NCI-H1092 treated with DMSO at 0.1 percent for 48 hours (cell line): ENCODE results near the gene SND1.

Experiments
- DNase-seq: peaks from one replicate; lab custom pipeline; 2025; lab: John Stamatoyannopoulos, UW

Gene SND1

GRCh38 chr7:127802845-127803244 is 150.9 kb downstream of the SND1 start:
- DNase-seq: no peak

DNA sequence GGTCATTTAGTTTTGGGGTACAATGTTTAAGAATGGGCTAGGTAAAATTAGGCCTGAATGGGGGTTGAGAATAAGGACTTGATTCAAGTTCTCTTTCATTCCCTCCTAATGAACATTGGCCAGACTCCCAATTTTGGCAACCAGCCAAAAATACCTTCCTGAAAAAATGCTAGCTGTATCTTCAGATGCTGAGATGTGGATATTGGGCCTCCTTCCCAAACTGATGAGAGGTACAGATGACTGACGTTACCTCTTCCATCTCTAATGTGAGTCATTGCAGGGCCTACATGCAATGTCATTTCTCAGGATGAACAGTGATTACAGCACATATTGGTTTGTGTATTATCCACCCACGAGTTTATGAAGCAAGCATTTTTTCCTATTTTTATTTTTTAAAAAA is 151.6 kb downstream of the SND1 start:
- DNase-seq: no peak

GRCh38 chr7:127807340-127807739 is 155.3 kb downstream of the SND1 start:
- no peak for DNase-seq

DNA sequence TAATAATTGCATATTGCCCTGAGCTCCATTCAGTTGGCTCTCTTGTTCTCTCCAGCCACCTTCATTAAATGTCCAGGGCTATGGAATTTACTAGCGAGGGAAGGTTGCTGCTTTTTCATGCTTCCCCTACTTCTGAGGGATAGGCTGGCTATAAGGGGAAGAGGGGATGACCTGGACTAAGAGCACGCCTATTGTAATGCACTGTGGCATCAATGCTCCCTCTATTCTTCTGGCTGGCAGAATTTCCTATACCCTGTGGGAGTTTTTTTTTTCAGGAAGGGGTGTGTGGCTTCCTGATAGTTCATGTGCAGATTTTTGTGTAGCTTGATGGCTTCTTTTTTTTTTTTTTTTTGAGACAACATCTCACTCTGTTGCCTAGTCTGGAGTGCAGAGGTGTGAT is 155.8 kb downstream of the SND1 start:
- no peak for DNase-seq

DNA sequence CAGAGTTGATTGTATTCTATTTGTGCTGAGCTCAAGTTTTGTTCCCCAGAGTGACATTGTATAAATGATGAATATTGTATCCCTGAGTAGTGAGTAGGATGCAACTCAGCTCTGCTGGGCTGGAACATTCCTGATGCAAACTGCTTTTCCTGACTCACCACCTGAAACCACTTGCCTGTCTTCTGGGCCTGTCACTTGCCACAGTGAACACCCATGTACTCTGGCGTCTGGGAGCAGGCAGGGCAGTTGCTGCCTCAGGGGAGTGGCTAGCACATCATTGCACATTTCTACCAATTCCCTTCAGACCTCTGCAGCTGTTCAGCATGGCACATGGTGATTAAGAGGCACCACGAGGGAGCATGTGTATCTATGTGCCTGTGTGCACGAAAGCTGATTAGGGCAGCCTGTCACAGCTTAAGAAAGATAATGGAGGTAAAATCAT is 157.3 kb downstream of the SND1 start:
- no peak for DNase-seq

GRCh38 chr7:127810113-127810512 is 158.1 kb downstream of the SND1 start:
- DNase-seq: no peak

DNA sequence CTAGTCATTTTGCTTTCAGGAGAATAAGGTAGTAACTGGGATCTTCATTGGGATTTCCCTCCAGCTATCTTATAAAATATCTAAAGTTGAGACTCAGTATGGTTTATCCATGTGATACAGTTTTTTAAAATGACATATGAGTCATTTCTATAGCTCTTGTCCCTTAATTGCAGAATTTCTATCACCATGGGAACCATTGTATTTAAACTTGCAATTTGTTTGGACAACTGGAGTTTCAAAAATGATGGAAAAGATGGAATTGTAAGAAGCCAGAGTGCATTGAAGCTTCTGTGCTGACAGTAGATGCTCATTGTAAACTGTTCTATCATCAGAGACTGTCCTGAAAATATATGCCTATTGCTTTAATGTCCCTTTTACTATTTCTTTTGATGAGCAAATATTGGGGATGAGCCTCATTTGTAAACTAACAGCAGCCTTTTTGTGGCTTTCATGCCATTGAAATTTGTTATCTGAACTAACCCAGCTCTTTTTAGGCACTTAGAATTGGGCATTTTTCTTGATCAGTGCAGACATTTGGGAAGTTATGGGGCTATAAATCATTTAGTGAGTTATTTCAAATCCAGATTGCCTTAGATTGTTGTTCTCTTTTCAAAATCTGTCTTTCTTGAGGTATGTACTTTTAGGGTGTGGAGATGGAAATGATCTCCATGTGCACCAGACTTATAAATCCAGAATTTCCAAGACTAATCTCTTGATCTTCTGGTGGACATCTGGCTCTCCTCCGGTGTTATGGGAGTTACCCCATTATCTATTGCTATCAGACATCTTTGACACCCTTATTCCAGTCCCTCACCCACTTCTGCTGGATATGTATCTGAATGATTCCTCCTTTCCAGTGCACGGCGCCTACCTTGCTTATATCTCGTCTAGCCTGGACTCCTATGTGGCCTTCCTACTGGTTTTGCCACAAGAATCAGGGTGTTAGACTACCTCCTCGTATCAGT is 159.0 kb downstream of the SND1 start:
- DNase-seq: no peak

DNA sequence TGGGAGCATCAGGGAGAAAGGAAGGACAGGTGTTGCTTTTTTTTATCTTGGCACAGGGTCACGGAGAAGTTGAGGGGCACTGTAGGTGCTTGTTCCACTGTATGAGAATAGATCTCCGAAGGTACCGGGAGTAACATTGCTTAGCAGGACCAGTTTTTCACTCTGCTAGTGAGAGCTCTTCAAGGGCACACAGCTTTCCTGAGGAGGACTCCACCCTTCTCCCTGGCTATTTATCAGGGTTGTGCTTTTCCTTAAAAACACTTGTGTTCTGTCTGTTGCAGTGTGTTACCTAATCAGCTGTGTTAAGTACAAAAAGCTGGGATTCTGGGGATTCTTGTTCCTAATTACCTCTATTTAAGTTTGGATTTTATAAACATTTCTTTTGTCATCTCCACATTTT is 160.5 kb downstream of the SND1 start:
- no peak for DNase-seq

- DNase-seq: no peak
These were observed 162.1 kb downstream of the SND1 start for GRCh38 chr7:127813991-127814541.

DNA sequence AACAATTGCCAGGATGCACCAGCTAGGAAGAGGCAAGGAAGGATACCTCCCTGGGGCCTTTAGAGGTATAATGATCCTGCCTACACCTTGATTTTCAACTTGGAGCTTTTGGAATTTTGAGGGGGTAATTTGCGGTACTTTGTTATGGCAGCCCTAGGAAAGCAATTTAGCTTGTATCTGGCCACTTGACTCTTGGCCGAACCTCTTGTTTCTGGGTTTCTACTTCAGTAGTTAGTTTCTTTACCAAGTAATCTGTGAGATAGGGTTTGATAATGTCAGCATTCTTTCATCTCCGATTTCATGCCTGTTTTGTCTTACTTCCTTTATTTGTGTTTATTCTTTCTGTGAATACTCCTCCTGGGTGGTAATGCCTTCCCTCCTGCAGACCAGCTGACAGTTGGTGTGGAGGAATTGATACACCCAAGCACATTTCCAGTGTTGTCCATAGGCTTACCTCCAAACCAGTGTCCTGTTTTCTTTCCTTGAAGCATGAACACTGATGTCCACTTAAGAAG is 163.7 kb downstream of the SND1 start:
- DNase-seq: no peak

GRCh38 chr7:127816354-127817190 is 164.6 kb downstream of the SND1 start:
- DNase-seq: no peak

DNA sequence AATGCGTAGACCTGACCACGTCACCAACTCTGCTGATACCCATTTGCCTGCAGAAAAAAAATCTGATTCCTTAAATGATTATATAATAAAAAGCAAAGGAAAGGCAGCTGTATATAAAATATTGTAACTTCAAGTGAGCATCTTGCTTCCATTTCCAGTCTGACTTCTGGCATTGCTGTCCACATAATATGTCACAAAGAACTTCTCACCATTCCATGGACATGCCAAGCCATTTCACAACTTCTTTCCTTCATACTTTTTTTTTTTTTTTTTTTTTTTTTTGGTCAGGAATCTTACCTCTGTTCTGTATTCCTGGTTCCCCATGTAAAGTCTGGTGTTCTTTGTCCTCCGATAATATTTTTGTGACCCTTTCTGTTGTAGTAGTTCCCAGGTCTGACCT is 165.5 kb downstream of the SND1 start:
- DNase-seq: no peak

DNA sequence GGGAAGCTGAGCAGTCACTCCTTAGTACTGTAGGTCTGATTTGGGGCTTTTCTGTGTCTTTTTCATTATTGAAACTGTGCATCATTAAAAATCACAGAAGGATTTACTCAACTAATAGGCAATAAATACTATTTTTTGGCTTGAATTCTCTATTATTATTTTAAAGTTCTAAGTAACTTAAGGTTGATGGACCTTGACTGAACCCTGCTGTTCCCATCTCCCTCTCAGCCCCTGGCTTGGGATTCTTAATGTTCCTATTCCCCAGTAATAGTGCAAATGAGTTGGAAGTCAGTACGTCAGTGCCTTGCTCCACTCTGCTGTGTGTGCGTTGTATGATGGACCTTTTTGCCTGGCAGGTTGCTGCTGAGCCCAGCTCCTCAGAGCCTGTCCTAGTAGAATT is 166.3 kb downstream of the SND1 start:
- no peak for DNase-seq

GRCh38 chr7:127819975-127820731 is 168.2 kb downstream of the SND1 start:
- DNase-seq: no peak

- DNase-seq: no peak
These were observed 168.7 kb downstream of the SND1 start for GRCh38 chr7:127820732-127821085.

DNA sequence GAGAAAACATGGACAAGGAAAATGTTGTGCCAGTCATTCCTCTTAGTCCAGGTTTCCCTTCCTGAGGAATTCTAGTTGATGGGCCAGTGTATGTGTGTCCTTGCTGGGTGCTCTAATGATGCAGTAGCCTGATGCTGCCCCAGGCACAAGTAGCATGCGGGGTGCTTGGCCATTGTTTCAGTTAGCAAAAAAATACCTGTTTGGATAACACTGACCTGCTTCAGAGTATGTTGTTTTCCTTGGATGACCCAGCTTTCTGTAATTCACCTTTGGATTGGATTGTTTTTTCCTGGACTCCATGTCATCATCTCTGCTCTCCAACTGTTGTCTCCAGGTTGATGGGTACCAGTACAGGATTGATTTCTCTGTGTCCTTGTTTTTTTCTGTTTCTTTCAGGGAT is 169.2 kb downstream of the SND1 start:
- DNase-seq: no peak

DNA sequence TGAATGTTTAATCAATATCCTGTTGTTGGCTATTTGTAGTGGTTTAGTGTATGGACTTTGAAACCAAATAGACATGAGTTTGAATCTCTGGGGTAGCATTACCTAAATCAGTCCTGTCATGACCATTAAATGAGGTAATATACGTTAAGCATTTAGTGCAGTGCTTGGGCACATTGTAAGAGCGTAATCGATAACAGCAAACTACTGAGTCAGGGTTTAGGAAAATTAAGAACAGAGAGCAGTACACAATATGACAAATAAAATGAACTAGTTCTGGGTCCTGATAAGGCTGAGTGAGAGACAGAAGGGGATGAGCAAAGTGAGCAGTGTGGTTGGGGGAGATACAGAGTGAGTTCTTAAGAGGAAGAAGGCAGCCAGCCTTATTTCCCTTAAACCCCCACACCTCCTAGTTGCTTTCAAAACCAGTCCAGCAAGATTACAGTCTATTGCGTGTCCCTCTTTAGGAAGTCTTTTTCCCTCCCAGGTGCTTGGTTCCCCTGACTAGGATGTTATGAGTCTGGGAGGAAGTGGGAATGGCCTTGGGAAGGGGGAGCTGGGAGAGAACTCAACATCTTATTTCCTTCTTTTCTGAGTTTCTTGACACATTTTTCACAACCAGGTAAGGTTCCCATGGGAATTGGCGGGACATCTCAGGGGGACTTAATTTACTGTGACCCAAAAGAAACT is 171.0 kb downstream of the SND1 start:
- no peak for DNase-seq

DNA sequence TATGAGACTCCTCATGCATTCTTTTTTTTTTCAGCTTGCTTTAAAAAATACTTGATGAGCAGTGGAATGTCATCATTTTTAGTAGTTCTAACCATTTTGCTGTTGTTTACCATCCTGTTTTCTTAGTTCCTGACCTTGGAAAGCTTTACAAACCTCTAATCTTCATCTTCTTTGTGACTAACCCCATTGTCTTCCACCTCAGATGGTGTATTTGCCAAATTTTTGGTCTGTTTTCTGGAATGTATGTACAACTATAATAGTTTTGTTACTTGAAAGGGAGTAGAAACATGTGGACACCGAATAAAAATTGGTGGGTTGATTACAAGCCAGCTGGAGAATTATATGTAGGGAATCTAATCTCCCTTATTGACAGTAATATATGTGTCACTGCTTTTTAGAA is 172.7 kb downstream of the SND1 start:
- DNase-seq: no peak

- DNase-seq: no peak
These were observed 177.0 kb downstream of the SND1 start for GRCh38 chr7:127828843-127829500.
